HG03571 (cell line): ENCODE measurements around the gene VDAC1.
"Not testable (repeated sequence)": the region's sequence is repeated elsewhere in the genome, so short reads cannot be mapped to it uniquely, and the experiment has no call there.

Source experiments
- ATAC-seq: cut with Tn5 transposase; IDR thresholded peaks from one replicate; pipeline ENCODE4 v1.9.1; 2021; ENCODE audit not compliant: unreplicated experiment

VDAC1 gene

GRCh38 chr5:133944263-133945185 lies 60.3 kb downstream of the VDAC1 start:
- peak; percentile 57 for ATAC-seq

DNA sequence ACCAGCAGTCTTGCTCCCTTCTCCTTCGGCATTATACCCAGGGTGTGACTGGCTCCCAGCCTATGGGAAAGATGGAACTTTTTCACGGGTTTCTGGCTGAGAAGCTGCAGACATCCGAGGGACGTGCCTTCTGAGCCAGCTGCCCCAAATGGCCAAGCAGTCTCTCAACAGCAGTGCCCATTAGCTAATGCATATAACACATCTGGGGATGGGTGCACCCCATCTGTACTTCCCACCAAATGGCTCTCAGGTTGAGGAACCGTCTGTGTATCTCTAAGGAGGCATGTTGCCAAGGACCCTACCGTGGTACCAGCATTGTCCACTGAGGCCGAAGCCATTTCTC lies 61.3 kb downstream of the VDAC1 start:
- ATAC-seq: no peak

DNA sequence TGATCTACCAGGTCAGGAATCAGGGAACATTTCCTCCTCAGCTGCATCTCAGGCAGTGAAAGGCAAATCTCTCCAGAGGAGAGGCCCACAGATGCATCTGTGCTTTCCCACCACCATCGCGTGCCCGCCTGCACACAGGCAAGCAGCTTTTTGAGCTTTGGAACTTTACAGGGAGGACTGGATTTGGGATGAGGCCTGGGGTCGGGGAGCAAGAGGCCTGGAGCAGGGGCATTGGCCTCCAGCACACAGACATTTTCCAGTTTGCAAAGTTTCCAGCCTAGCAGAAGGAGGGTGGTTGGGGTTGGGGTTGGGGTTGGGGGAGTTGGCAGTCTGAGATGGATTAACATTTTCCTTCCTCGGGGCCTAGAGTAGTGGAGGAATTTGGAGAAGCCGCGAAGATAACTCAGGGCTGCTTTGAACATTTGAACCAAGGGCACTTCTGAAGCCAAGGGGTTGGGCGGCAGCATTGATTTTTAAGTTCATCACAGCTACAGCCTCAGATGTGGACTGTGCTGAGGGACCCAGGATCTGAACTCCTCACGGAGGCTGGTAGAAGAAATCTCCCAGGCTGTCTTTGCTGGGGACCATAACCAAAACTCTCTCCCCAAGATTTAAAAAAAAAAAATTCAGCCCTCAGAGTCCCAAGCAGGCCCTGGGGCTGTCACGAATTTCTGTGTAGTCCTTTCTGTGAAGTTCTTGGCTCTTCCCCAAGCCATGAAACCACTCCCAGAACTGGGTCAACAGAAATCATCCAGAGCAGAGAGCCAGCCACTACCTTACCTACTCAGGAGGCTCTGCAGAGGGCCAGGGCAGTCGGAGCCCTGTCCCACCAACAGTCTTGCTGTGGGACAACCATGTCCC lies 61.9 kb downstream of the VDAC1 start:
- ATAC-seq: no peak

- no peak for ATAC-seq
Measured at GRCh38 chr5:133941456-133942196, 63.1 kb downstream of the VDAC1 start.

DNA sequence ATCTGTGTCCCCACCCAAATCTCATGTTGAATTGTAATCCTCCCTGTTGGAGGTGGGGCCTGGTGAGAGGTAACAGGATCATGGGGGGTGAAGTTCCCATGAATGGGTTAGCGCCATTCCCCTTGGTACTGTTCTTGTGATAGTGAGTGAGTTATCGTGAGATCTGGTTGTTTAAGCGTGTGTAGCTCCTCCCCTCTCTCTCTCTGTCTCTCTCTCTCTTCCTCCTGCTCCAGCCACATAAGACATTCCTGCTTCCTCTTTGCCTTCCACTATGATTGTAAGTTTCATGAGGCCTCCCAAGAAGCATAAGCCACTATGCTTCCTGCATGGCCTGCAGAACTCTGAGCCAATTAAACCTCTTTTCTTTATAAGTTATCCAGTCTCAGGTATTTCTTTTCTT lies 65.1 kb downstream of the VDAC1 start:
- no peak for ATAC-seq

DNA sequence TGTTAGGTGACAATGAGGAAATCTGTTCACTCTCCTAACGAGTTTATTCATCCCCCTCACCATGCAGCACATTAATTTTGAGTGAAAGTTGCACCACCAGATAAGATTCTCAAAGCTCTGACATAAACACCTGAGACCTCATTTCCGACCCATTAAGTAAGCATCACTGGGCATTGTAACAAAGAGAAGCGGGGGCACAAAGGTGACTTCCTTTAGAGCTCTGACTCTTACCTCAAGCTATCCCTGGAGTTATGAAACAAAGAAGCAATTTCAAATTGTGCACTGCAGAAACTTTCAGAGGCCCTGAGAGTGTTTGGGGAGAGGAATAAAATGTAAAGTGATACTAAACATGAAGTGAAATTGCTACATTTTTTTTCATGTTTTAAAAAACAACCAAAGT lies 65.8 kb downstream of the VDAC1 start:
- peak; percentile 42 for ATAC-seq

DNA sequence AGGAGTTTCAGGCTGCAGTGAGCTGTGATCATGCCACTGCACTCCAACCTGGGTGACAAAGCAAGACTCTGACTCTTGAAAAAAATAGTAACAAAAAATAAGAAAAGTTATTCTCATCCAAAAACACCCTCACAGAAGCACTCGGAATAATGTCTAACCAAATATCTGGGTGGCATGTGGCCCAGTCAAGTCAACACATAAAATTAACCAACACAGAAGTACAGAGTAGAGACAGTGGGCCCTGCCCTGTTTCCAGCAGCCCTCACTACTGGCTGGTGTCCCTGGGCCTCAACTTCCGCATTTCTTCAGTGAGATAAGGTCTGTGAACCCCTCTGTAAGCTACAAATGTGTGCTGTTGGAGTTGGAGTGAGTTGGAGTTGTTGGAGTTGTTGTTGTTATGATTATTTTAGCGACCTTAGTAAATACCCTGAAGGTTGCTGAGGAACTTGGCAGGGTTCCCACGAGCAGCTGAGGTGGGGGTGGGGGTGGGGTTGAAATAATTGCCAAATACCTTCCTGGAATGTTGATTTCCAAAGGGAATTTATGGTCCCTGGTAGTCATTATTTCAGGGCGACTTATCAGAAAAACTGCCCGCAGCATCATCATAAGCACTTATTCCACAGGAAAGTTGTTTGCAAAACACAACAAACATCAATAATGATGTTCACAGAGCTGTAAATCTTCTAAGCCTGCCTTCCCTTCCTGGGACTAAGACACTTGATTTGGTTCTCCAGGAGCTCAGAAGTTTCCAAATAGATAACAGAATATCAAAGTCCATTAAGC lies 66.5 kb downstream of the VDAC1 start:
- ATAC-seq: no peak

- not testable (repeated sequence) for ATAC-seq
Measured at GRCh38 chr5:133937628-133938027, 67.1 kb downstream of the VDAC1 start.

DNA sequence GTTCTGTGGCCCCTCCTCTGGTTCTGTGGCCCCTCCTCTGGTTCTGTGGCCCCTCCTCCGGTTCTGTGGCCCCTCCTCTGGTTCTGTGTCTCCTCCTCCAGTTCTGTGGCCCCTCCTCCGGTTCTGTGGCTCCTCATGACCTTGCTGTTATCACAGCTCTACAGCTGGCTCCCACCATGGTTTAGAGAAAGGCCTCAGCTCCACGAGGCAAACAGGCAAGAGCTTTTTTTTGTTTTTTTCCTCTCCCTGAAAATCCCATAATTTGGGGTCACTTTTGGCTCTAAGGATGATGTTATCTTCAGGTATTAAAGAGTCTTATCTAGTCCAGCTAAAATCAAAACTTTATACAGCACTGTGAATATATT lies 68.1 kb downstream of the VDAC1 start:
- ATAC-seq: no peak

- not testable (repeated sequence) for ATAC-seq
Measured at GRCh38 chr5:133935991-133936650, 68.7 kb downstream of the VDAC1 start.

- no peak for ATAC-seq
Measured at GRCh38 chr5:133935667-133935940, 69.2 kb downstream of the VDAC1 start.

GRCh38 chr5:133934822-133935666 lies 69.7 kb downstream of the VDAC1 start:
- no peak for ATAC-seq

GRCh38 chr5:133934311-133934710 lies 70.5 kb downstream of the VDAC1 start:
- ATAC-seq: no peak

- no peak for ATAC-seq
Measured at GRCh38 chr5:133933670-133934295, 71.0 kb downstream of the VDAC1 start.

DNA sequence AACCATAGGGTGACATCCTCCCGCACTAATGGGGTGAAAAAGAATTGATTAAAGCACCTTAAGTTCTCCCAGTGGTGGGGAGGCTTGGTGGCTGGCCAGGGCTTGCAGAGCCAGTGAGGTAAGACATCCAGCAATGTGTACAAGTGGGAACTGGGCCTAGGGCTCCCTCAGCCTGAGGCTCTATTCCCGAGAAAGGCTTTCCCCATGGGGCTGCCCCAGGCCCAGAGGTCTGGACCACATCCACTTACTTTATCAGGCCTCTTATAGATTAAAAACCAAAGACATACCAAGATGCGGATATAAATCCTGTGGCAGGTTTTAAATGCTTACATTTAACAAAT lies 71.6 kb downstream of the VDAC1 start:
- ATAC-seq: no peak

GRCh38 chr5:133932441-133933168 lies 72.2 kb downstream of the VDAC1 start:
- no peak for ATAC-seq

DNA sequence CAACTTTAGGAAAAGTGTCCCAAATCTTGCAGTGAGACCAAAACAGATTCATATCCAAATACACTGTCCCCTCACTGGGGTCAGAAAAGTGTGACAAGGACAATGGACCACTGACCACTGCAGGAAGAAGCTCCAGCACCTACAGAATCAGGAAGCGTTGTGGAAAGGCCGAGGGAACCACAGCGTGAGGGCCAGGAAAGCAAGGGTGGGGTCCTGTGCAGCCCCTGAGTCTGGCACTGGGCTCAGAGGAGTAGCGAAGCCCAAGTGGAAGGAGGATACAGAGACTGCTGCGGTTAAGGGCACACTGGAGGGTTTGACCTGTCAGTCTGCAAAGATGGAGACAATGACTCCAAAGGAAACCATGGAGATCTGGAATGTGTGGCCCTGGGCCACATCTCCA lies 73.2 kb downstream of the VDAC1 start:
- no peak for ATAC-seq

- no peak for ATAC-seq
Measured at GRCh38 chr5:133930813-133931090, 74.0 kb downstream of the VDAC1 start.
